Measurements from ENCODE around the gene GULP1.
"Not testable (repeated sequence)": the region's sequence is repeated elsewhere in the genome, so short reads cannot be mapped to it uniquely, and the experiment has no call there.

The GULP1 gene

GRCh38 chr2:188291617-188292347, at the start of gene GULP1:
GULP1 (plus strand) TSS chr2:188291874; CDS start chr2:188477703, 185,829 bp downstream.
- DNase-seq (ENCODE audit: low read depth), result peak; percentile 30

GRCh38 chr2:188243381-188243780, 48.3 kb upstream of the GULP1 start:
- no peak for DNase-seq (ENCODE audit: low read depth)

GRCh38 chr2:188244383-188244782, 47.3 kb upstream of the GULP1 start:
- no peak for DNase-seq (ENCODE audit: low read depth)

- no peak for DNase-seq (ENCODE audit: low read depth)
These were observed 46.4 kb upstream of the GULP1 start for GRCh38 chr2:188245230-188245629.

GRCh38 chr2:188248513-188248912, 43.2 kb upstream of the GULP1 start:
- no peak for DNase-seq (ENCODE audit: low read depth)

GRCh38 chr2:188251034-188251433, 40.6 kb upstream of the GULP1 start:
- no peak for DNase-seq (ENCODE audit: low read depth)

DNA sequence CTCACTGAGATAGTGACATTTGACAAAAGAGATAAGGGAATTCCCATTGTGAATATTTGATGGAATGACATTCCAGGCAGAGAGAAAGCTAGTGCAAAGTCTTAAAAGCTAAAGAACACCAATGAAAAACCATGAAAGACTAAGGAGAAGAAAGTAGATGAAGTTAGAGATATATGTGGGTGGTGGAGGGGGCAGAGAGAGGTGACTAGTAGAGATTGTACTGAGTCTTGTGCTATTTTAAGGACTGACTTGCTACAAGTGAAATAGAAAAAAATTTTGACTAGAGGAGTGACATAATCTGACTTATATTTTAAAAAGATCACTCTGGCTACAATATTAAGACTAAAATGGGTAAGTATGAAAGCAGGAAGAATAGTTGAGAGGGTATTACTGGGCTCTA, 35.3 kb upstream of the GULP1 start:
- DNase-seq (ENCODE audit: low read depth), result no peak

DNA sequence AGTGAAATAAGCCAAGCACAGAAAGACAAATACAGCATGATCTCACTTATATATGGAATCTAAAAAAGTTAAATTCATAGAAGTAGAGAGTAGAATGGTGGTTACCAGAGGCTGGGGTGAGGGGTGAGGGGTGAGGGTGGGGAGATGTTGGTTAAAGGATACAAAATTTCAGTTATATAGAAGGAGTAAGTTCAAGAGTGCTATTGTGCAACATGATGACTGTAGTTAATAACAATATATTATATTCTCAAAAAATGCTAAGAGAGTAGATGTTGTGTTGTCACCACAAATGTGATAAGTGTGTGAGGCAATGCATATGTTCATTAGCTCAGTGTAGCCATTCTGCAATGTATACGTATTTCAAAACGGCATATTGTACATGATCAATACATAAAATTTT, 26.4 kb upstream of the GULP1 start:
- no peak for DNase-seq (ENCODE audit: low read depth)

- no peak for DNase-seq (ENCODE audit: low read depth)
These were observed 23.9 kb upstream of the GULP1 start for GRCh38 chr2:188267776-188268175.

GRCh38 chr2:188269004-188269403, 22.7 kb upstream of the GULP1 start:
- DNase-seq (ENCODE audit: low read depth), result no peak

GRCh38 chr2:188272121-188272520, 19.6 kb upstream of the GULP1 start:
- no peak for DNase-seq (ENCODE audit: low read depth)

- DNase-seq (ENCODE audit: low read depth), result no peak
These were observed 17.4 kb upstream of the GULP1 start for GRCh38 chr2:188274274-188274673.

GRCh38 chr2:188276255-188276654, 15.4 kb upstream of the GULP1 start:
- no peak for DNase-seq (ENCODE audit: low read depth)

- DNase-seq (ENCODE audit: low read depth), result no peak
These were observed 13.9 kb upstream of the GULP1 start for GRCh38 chr2:188277786-188278185.

- DNase-seq (ENCODE audit: low read depth), result no peak
These were observed 13.1 kb upstream of the GULP1 start for GRCh38 chr2:188278388-188279092.

- DNase-seq (ENCODE audit: low read depth), result no peak
These were observed 12.6 kb upstream of the GULP1 start for GRCh38 chr2:188279093-188279445.

GRCh38 chr2:188280811-188281222, 10.9 kb upstream of the GULP1 start:
- no peak for DNase-seq (ENCODE audit: low read depth)

- no peak for DNase-seq (ENCODE audit: low read depth)
These were observed 8.8 kb upstream of the GULP1 start for GRCh38 chr2:188282907-188283306.

GRCh38 chr2:188284251-188284650, 7.4 kb upstream of the GULP1 start:
- DNase-seq (ENCODE audit: low read depth), result not testable (repeated sequence)

GRCh38 chr2:188285049-188285448, 6.6 kb upstream of the GULP1 start:
- DNase-seq (ENCODE audit: low read depth), result no peak

GRCh38 chr2:188285774-188286173, 5.9 kb upstream of the GULP1 start:
- no peak for DNase-seq (ENCODE audit: low read depth)

- no peak for DNase-seq (ENCODE audit: low read depth)
These were observed 495 bp upstream of the GULP1 start for GRCh38 chr2:188291142-188291616.
